Stomach (tissue), 4 donors: ENCODE measurements around the gene TXLNA.
"Not testable (repeated sequence)": the region's sequence is repeated elsewhere in the genome, so short reads cannot be mapped to it uniquely, and the experiment has no call there.

ENCODE experiments used
- POLR2A ChIP-seq, 4 donors: fragments of 450-650 bp; IDR thresholded peaks; one replicate each; pipeline ENCODE4 v1.6.1; 2016; ENCODE audit warnings: antibody characterized with exemption in 4 of 4, control low read depth in 2 of 4, mild to moderate bottlenecking in 1 of 4, moderate library complexity in 1 of 4
- TF ChIP-seq, protein P1 (sequence below), 7 experiments: fragments of 450-650 bp in 4 of 7; fragments of 200-600 bp in 3 of 7; sonication (generic) in 3 of 7; IDR thresholded peaks; one replicate each; pipeline ENCODE4 v1.5.1; 2016 to 2019; ENCODE audit warnings: antibody characterized with exemption in 7 of 7, control low read depth in 2 of 7, mild to moderate bottlenecking in 1 of 7

- TF ChIP-seq POLR2A (IDR thresholded peaks at IDR 0.05) = not testable (repeated sequence)
- TF ChIP-seq, protein P1, sequence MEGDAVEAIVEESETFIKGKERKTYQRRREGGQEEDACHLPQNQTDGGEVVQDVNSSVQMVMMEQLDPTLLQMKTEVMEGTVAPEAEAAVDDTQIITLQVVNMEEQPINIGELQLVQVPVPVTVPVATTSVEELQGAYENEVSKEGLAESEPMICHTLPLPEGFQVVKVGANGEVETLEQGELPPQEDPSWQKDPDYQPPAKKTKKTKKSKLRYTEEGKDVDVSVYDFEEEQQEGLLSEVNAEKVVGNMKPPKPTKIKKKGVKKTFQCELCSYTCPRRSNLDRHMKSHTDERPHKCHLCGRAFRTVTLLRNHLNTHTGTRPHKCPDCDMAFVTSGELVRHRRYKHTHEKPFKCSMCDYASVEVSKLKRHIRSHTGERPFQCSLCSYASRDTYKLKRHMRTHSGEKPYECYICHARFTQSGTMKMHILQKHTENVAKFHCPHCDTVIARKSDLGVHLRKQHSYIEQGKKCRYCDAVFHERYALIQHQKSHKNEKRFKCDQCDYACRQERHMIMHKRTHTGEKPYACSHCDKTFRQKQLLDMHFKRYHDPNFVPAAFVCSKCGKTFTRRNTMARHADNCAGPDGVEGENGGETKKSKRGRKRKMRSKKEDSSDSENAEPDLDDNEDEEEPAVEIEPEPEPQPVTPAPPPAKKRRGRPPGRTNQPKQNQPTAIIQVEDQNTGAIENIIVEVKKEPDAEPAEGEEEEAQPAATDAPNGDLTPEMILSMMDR (IDR thresholded peaks at IDR 0.05) = not testable (repeated sequence)
These were observed 45.6 kb upstream of the TXLNA start for GRCh38 chr1:32133950-32134280.
